T follicular helper cell (primary cell): ENCODE data around the gene ANKRD13C.

Source experiments
- DNase-seq: peaks from one replicate; pipeline ENCODE4 v3.0.0-alpha.2; 2020; ENCODE audit warnings: low read depth

The ANKRD13C gene

GRCh38 chr1:70220517-70221237 is 133.8 kb downstream of the ANKRD13C start:
- no peak for DNase-seq

GRCh38 chr1:70220015-70220414 is 134.5 kb downstream of the ANKRD13C start:
- DNase-seq = no peak

GRCh38 chr1:70211541-70211940 is 143.0 kb downstream of the ANKRD13C start:
- no peak for DNase-seq

GRCh38 chr1:70210820-70211219 is 143.7 kb downstream of the ANKRD13C start:
- DNase-seq = no peak
